Neural cell (in vitro differentiated cells): ENCODE measurements around the gene NBEA. TPM values are rescaled to one million over a fixed set of nuclear protein-coding genes. Genes with fewer than 3 reads are reported as not detected.

Source experiments
- H2AFZ ChIP-seq: fragments of 200-600, 300-800 bp; sonication (generic), shearing (Covaris generic); 2 replicates; pipeline ENCODE4 v1.6.0; 2014; ENCODE audit warnings: low read depth, mild to moderate bottlenecking, antibody characterized with exemption, low read length, moderate library complexity
- H3F3A ChIP-seq: fragments of 200-600 bp; shearing (Covaris generic); 2 replicates; pipeline ENCODE4 v1.6.1; 2016; ENCODE audit warnings: mild to moderate bottlenecking, moderate library complexity, mixed read lengths, antibody characterized with exemption, low read length; ENCODE audit not compliant: insufficient read depth, poor library complexity, severe bottlenecking
- H3K27ac ChIP-seq: fragments of 200-600, 300-800 bp; sonication (generic), shearing (Covaris generic); 2 replicates; pipeline ENCODE4 v1.5.1; 2014; ENCODE audit warnings: mild to moderate bottlenecking, low read length, moderate library complexity
- H3K27me3 ChIP-seq: fragments of 300-800, 200-600 bp; sonication (generic), shearing (Covaris generic); 2 replicates; pipeline ENCODE4 v1.6.0; 2014; ENCODE audit warnings: mild to moderate bottlenecking, low read depth, low read length, moderate library complexity; ENCODE audit not compliant: insufficient read depth
- H3K36me3 ChIP-seq: fragments of 300-800, 200-600 bp; sonication (generic), shearing (Covaris generic); 2 replicates; pipeline ENCODE4 v1.5.1; 2014; ENCODE audit warnings: mild to moderate bottlenecking, antibody characterized with exemption, low read length, moderate library complexity; ENCODE audit not compliant: insufficient read depth
- H3K4me2 ChIP-seq: fragments of 300-800, 200-600 bp; sonication (generic), shearing (Covaris generic); 2 replicates; pipeline ENCODE4 v1.6.0; 2014; ENCODE audit warnings: mild to moderate bottlenecking, low read length
- H3K4me3 ChIP-seq: fragments of 300-800, 200-600 bp; sonication (generic), shearing (Covaris generic); 2 replicates; pipeline ENCODE4 v1.5.1; 2014; ENCODE audit warnings: mild to moderate bottlenecking, low read length, moderate library complexity
- H3K79me2 ChIP-seq: fragments of 200-600 bp; shearing (Covaris generic); replicated peaks from 2 replicates; pipeline ENCODE4 v1.6.0; 2014; ENCODE audit warnings: mild to moderate bottlenecking, low read length, moderate library complexity; ENCODE audit not compliant: insufficient read depth
- H3K9ac ChIP-seq: fragments of 300-800, 200-600 bp; sonication (generic), shearing (Covaris generic); 2 replicates; pipeline ENCODE4 v1.6.1; 2016; ENCODE audit warnings: mild to moderate bottlenecking, low read length, mixed read lengths
- H3K9me2 ChIP-seq: fragments of 200-600 bp; shearing (Covaris generic); 2 replicates; pipeline ENCODE4 v1.6.1; 2016; ENCODE audit warnings: mild to moderate bottlenecking, low read length, mixed read lengths; ENCODE audit not compliant: insufficient read depth
- H3K9me3 ChIP-seq: fragments of 200-600, 300-800 bp; sonication (generic), shearing (Covaris generic); 2 replicates; pipeline ENCODE4 v1.6.1; 2016; ENCODE audit warnings: mild to moderate bottlenecking, mixed run types, low read length, moderate library complexity, mixed read lengths
- H4K20me1 ChIP-seq: fragments of 200-600 bp; shearing (Covaris generic); 2 replicates; pipeline ENCODE4 v1.6.1; 2016; ENCODE audit warnings: mild to moderate bottlenecking, mixed run types; ENCODE audit not compliant: insufficient read depth
- CTCF ChIP-seq: fragments of 450-650 bp; IDR thresholded peaks from 2 replicates; pipeline ENCODE4 v1.5.1; 2014; ENCODE audit warnings: antibody characterized with exemption, mild to moderate bottlenecking, moderate library complexity; ENCODE audit not compliant: poor library complexity, severe bottlenecking
- EP300 ChIP-seq: fragments of 450-650 bp; conservative IDR thresholded peaks from 2 replicates; pipeline ENCODE4 v1.6.1; 2014; ENCODE audit warnings: antibody characterized with exemption, mild to moderate bottlenecking, moderate library complexity; ENCODE audit not compliant: poor library complexity, severe bottlenecking
- EZH2 ChIP-seq: fragments of 200-600, 300-800 bp; shearing (Covaris generic), sonication (generic); IDR thresholded peaks from 2 replicates; pipeline ENCODE4 v1.6.1; 2014; ENCODE audit warnings: antibody characterized with exemption, low read length, borderline replicate concordance, mild to moderate bottlenecking; ENCODE audit not compliant: insufficient read depth, poor library complexity, severe bottlenecking
- MXI1 ChIP-seq: fragments of 450-650 bp; conservative IDR thresholded peaks from 2 replicates; pipeline ENCODE4 v1.6.1; 2014; ENCODE audit warnings: antibody characterized with exemption, mild to moderate bottlenecking; ENCODE audit not compliant: poor library complexity, severe bottlenecking
- POLR2AphosphoS5 ChIP-seq: IDR thresholded peaks from 2 replicates; pipeline ENCODE4 v1.6.1; 2012
- RAD21 ChIP-seq: fragments of 450-650 bp; conservative IDR thresholded peaks from 2 replicates; pipeline ENCODE4 v1.6.1; 2014; ENCODE audit warnings: antibody characterized with exemption, mild to moderate bottlenecking, moderate library complexity
- SMC3 ChIP-seq: fragments of 450-650 bp; conservative IDR thresholded peaks from 2 replicates; pipeline ENCODE4 v1.6.1; 2014; ENCODE audit warnings: antibody characterized with exemption, mild to moderate bottlenecking, moderate library complexity; ENCODE audit not compliant: poor library complexity
- TAF1 ChIP-seq: IDR thresholded peaks from 2 replicates; pipeline ENCODE4 v1.6.1; 2012; ENCODE audit warnings: low read depth
- polyA plus RNA-seq: library from polyadenylated mRNA; depleted of rRNA; stranded (reverse); fragments of >200 nt; gene quantifications from 2 replicates; pipeline ENCODE4 v1.2.3, GENCODE V29; 2014
- TF ChIP-seq, protein P1 (sequence below): IDR thresholded peaks from 2 replicates; pipeline ENCODE4 v1.6.1; 2012; ENCODE audit warnings: borderline replicate concordance

The NBEA gene
- polyA plus RNA-seq, 1 donor from 2014 or later = 55.8 TPM

DNA sequence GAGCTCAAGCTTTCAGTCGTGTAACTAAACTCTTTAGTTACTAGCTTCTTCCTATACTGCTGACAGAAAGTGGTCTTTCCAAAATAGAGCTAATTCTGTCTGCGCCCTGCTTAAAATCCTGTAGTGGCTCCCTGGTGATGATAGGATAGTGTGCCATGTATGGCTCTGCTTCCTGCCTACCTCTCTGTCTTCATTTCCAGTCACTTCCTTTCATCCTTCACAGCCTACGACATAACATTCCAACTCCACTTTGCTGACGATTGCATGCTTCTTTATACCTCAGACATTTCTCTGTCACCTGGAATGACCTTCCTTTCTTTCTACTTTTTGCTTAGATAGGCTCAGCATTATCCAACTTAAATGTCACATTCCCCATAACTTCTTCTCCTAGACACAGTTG, 343.6 kb downstream of the NBEA start:
- H2AFZ ChIP-seq = no peak overlapping the region
- H4K20me1 ChIP-seq = no peaks in the 10 kb centered on the region
- H3K9me2 ChIP-seq = no peaks in the 10 kb centered on the region
- no peak overlapping the region for H3K27ac ChIP-seq
- TF ChIP-seq SMC3 = no peak
- TF ChIP-seq CTCF = no peak
- no peak for TF ChIP-seq EZH2
- TF ChIP-seq POLR2AphosphoS5 = no peak
- TF ChIP-seq TAF1 = no peak
- no peak overlapping the region for H3K4me3 ChIP-seq
- no peak overlapping the region for H3K9ac ChIP-seq
- no peak overlapping the region for H3K4me2 ChIP-seq
- no peaks in the 10 kb centered on the region for H3F3A ChIP-seq
- H3K36me3 ChIP-seq = no peaks in the 10 kb centered on the region
- H3K79me2 ChIP-seq = no peaks in the 10 kb centered on the region
- no peaks in the 10 kb centered on the region for H3K9me3 ChIP-seq
- H3K27me3 ChIP-seq = no peaks in the 10 kb centered on the region

- no peaks in the 10 kb centered on the region for H3F3A ChIP-seq
- no peaks in the 10 kb centered on the region for H3K36me3 ChIP-seq
- no peaks in the 10 kb centered on the region for H4K20me1 ChIP-seq
- TF ChIP-seq POLR2AphosphoS5 (no peak), CTCF (no peak), TAF1 (no peak), RAD21 (no peak), EP300 (no peak), MXI1 (no peak), EZH2 (no peak), SMC3 (no peak)
- TF ChIP-seq, protein P1, sequence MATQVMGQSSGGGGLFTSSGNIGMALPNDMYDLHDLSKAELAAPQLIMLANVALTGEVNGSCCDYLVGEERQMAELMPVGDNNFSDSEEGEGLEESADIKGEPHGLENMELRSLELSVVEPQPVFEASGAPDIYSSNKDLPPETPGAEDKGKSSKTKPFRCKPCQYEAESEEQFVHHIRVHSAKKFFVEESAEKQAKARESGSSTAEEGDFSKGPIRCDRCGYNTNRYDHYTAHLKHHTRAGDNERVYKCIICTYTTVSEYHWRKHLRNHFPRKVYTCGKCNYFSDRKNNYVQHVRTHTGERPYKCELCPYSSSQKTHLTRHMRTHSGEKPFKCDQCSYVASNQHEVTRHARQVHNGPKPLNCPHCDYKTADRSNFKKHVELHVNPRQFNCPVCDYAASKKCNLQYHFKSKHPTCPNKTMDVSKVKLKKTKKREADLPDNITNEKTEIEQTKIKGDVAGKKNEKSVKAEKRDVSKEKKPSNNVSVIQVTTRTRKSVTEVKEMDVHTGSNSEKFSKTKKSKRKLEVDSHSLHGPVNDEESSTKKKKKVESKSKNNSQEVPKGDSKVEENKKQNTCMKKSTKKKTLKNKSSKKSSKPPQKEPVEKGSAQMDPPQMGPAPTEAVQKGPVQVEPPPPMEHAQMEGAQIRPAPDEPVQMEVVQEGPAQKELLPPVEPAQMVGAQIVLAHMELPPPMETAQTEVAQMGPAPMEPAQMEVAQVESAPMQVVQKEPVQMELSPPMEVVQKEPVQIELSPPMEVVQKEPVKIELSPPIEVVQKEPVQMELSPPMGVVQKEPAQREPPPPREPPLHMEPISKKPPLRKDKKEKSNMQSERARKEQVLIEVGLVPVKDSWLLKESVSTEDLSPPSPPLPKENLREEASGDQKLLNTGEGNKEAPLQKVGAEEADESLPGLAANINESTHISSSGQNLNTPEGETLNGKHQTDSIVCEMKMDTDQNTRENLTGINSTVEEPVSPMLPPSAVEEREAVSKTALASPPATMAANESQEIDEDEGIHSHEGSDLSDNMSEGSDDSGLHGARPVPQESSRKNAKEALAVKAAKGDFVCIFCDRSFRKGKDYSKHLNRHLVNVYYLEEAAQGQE = no peak
- H3K4me2 ChIP-seq = no peak overlapping the region
- H3K9me2 ChIP-seq = no peaks in the 10 kb centered on the region
- H3K27ac ChIP-seq = no peak overlapping the region
- H3K79me2 ChIP-seq = no peaks in the 10 kb centered on the region
- no peaks in the 10 kb centered on the region for H3K9me3 ChIP-seq
- no peak overlapping the region for H3K9ac ChIP-seq
- no peak overlapping the region for H2AFZ ChIP-seq
- H3K4me3 ChIP-seq = no peak overlapping the region
- H3K27me3 ChIP-seq = no peaks in the 10 kb centered on the region
Observed at GRCh38 chr13:35292329-35292728, 350.3 kb downstream of the NBEA start.
